HCT116 (cell line): Measurements from ENCODE around the gene TUG1.

Experiments used
- ATF3 ChIP-seq: IDR thresholded peaks from 2 replicates; pipeline ENCODE4 v1.6.1; 2012
- CTCF ChIP-seq, 3 experiments: fragments of 200-600 bp in 1 of 3; sonication (generic) in 1 of 3; IDR thresholded peaks in 2 of 3; conservative IDR thresholded peaks in 1 of 3; 2 replicates each; pipeline ENCODE4 v1.5.1; 2012 to 2017; ENCODE audit warnings: low read depth in 2 of 3, low read length in 2 of 3, antibody characterized with exemption in 1 of 3, borderline replicate concordance in 1 of 3, control low read depth in 1 of 3, mild to moderate bottlenecking in 1 of 3, mixed read lengths in 1 of 3, mixed run types in 1 of 3, moderate library complexity in 1 of 3; ENCODE audit not compliant: insufficient read depth in 1 of 3
- POLR2A ChIP-seq: IDR thresholded peaks from 2 replicates; pipeline ENCODE4 v1.7.0; 2011; ENCODE audit warnings: borderline replicate concordance; ENCODE audit not compliant: insufficient read depth, insufficient read length; ENCODE audit errors: extremely low read depth
- POLR2AphosphoS5 ChIP-seq: IDR thresholded peaks from 2 replicates; pipeline ENCODE4 v1.6.1; 2011; ENCODE audit warnings: mild to moderate bottlenecking, low read depth, low read length, moderate library complexity
- REST ChIP-seq: IDR thresholded peaks from 2 replicates; pipeline ENCODE4 v1.6.1; 2012; ENCODE audit warnings: low read depth
- TCF7L2 ChIP-seq: IDR thresholded peaks from 2 replicates; pipeline ENCODE4 v1.7.0; 2011; ENCODE audit warnings: borderline replicate concordance, inconsistent platforms; ENCODE audit not compliant: insufficient read depth, insufficient read length; ENCODE audit errors: extremely low read depth

- no peak for TF ChIP-seq POLR2AphosphoS5
- TF ChIP-seq CTCF (IDR thresholded peaks at IDR 0.05 in 2 of 3, conservative IDR thresholded peaks at IDR 0.05 in 1 of 3; ENCODE audit: borderline replicate concordance in 1 of 3, insufficient read depth in 1 of 3, low read depth in 2 of 3, low read length in 2 of 3): no peak
- TF ChIP-seq REST: no peak
- no peak for TF ChIP-seq ATF3
- TF ChIP-seq TCF7L2: no peak
- TF ChIP-seq POLR2A: no peak
These were observed 46.9 kb upstream of the TUG1 start for GRCh38 chr22:30922151-30922611.
